CD8-positive, alpha-beta memory T cell (primary cell): ENCODE measurements around the gene GCNT2. TPM values are rescaled to one million over a fixed set of nuclear protein-coding genes. Genes with fewer than 3 reads are reported as not detected.

Source experiments
- CTCF ChIA-PET: fragments of 350-600 bp; sonication (Branson Sonifier 250); formaldehyde crosslinking; loops from one replicate; lab custom pipeline; 2021; ENCODE audit warnings: antibody characterized with exemption; lab: Charles Lee
- POLR2A ChIA-PET: fragments of 350-600 bp; sonication (Branson Sonifier 250); formaldehyde crosslinking; loops from one replicate; lab custom pipeline; 2021; ENCODE audit warnings: antibody characterized with exemption; lab: Charles Lee
- DNase-seq, 5 donors: peaks; one replicate each; pipeline versions ENCODE4 v3.0.0 to v3.0.0-alpha.2; 2020 to 2022; ENCODE audit warnings: mixed read lengths in 1 of 5
- H3K27ac ChIP-seq: one replicate; pipeline ENCODE4 v1.7.0; 2013; ENCODE audit warnings: low read depth, mild to moderate bottlenecking, low read length, moderate library complexity
- H3K27me3 ChIP-seq: 2 replicates; pipeline ENCODE4 v1.7.0; 2013; ENCODE audit warnings: low read length, mild to moderate bottlenecking; ENCODE audit not compliant: insufficient read depth, poor library complexity, severe bottlenecking
- H3K36me3 ChIP-seq: 2 replicates; pipeline ENCODE4 v1.7.0; 2013; ENCODE audit warnings: mild to moderate bottlenecking, low read length, moderate library complexity; ENCODE audit not compliant: insufficient read depth
- H3K4me1 ChIP-seq: 2 replicates; pipeline ENCODE4 v1.7.0; 2013; ENCODE audit warnings: mild to moderate bottlenecking, low read length, moderate library complexity; ENCODE audit not compliant: insufficient read depth
- H3K4me3 ChIP-seq: 2 replicates; pipeline ENCODE4 v1.7.0; 2013; ENCODE audit warnings: mild to moderate bottlenecking, low read length
- H3K9me3 ChIP-seq: 2 replicates; pipeline ENCODE4 v1.7.0; 2013; ENCODE audit warnings: mild to moderate bottlenecking, low read length
- H3K27ac Mint-ChIP-seq, 8 donors: one replicate each; pipeline ENCODE4 v1.8.0; 2020 to 2021; ENCODE audit warnings: mixed read lengths in 8 of 8, mild to moderate bottlenecking in 6 of 8, inconsistent platforms in 3 of 8, moderate library complexity in 3 of 8
- H3K27me3 Mint-ChIP-seq, 2 donors: one replicate each; pipeline ENCODE4 v1.8.0; 2020 to 2021; ENCODE audit warnings: mixed read lengths in 2 of 2, mild to moderate bottlenecking in 1 of 2, moderate library complexity in 1 of 2
- H3K36me3 Mint-ChIP-seq, 3 donors: one replicate each; pipeline ENCODE4 v1.8.0; 2020 to 2021; ENCODE audit warnings: mixed read lengths in 3 of 3, inconsistent platforms in 1 of 3, mild to moderate bottlenecking in 1 of 3
- H3K4me1 Mint-ChIP-seq, 3 donors: one replicate each; pipeline ENCODE4 v1.8.0; 2020 to 2021; ENCODE audit warnings: mixed read lengths in 3 of 3, inconsistent platforms in 1 of 3, mild to moderate bottlenecking in 1 of 3
- H3K4me3 Mint-ChIP-seq, 7 donors: one replicate each; pipeline ENCODE4 v1.8.0; 2020 to 2021; ENCODE audit warnings: mixed read lengths in 7 of 7, mild to moderate bottlenecking in 6 of 7, moderate library complexity in 4 of 7, inconsistent platforms in 2 of 7
- H3K9me3 Mint-ChIP-seq, 5 donors: one replicate each; pipeline ENCODE4 v1.8.0; 2020 to 2022; ENCODE audit warnings: mixed read lengths in 5 of 5, mild to moderate bottlenecking in 3 of 5, moderate library complexity in 2 of 5, inconsistent platforms in 1 of 5
- polyA plus RNA-seq: library from polyadenylated mRNA; unstranded; fragments of 300-500 nt; fragmentation: Illumina TruSeq; gene quantifications from one replicate; pipeline ENCODE4 v1.2.3, GENCODE V29; 2021
- total RNA-seq, 2 experiments: library from RNA; stranded (reverse); gene quantifications; one replicate each; pipeline ENCODE4 v1.2.3, GENCODE V29; 2021

GCNT2 gene
- total and polyA plus RNA-seq, 3 experiments from 2014 or later, result 1.3 to 1.4 (median 1.4) TPM

- H3K36me3 Mint-ChIP-seq, result peaks cover 0 to 6% (median 5%) of the 10 kb centered on the region in 3 donors
- H3K4me3 Mint-ChIP-seq, result no peak overlapping the region
- Histone ChIP-seq H3K36me3 (no peaks in the 10 kb centered on the region), H3K9me3 (no peaks in the 10 kb centered on the region), H3K4me1 (no peaks in the 10 kb centered on the region), H3K27ac (no peak overlapping the region), H3K4me3 (no peak overlapping the region), H3K27me3 (no peaks in the 10 kb centered on the region)
- H3K27ac Mint-ChIP-seq, result no peak overlapping the region
- H3K4me1 Mint-ChIP-seq, result peaks cover 0 to 3% (median 0%) of the 10 kb centered on the region in 3 donors
- POLR2A ChIA-PET, result no interaction called here
- DNase-seq, result no peak
- CTCF ChIA-PET, result no interaction called here
- H3K27me3 Mint-ChIP-seq, result peaks cover 0 to 2% of the 10 kb centered on the region in 2 donors
- no peaks in the 10 kb centered on the region for H3K9me3 Mint-ChIP-seq
These were observed 65.2 kb downstream of the GCNT2 start for GRCh38 chr6:10586302-10586701.

- POLR2A ChIA-PET, result no interaction called here
- CTCF ChIA-PET, result interaction anchor here (1.9 kb wide), 1 partner anchor 9 kb away, joined by 7 read pairs; no protein-coding TSS in a partner anchor
- H3K9me3 Mint-ChIP-seq, result no peaks in the 10 kb centered on the region
These were observed 66.7 kb downstream of the GCNT2 start for GRCh38 chr6:10587656-10588406.

GRCh38 chr6:10588562-10589428, 67.6 kb downstream of the GCNT2 start:
- peaks cover 0 to 6% (median 5%) of the 10 kb centered on the region in 3 donors for H3K36me3 Mint-ChIP-seq
- ChIA-PET CTCF (interaction anchor here (1.2 to 1.9 kb wide), 2 partner anchors 10 kb away, joined by 3 to 7 read pairs; no protein-coding TSS in a partner anchor), POLR2A (no interaction called here)
- no peaks in the 10 kb centered on the region for H3K27me3 ChIP-seq
- no peak overlapping the region for H3K4me3 Mint-ChIP-seq
- no peak for DNase-seq
- no peak overlapping the region for H3K27ac Mint-ChIP-seq
- H3K27me3 Mint-ChIP-seq, result peaks cover 0 to 2% of the 10 kb centered on the region in 2 donors
- H3K4me3 ChIP-seq, result no peak overlapping the region
- no peaks in the 10 kb centered on the region for H3K9me3 Mint-ChIP-seq
- H3K9me3 ChIP-seq, result no peaks in the 10 kb centered on the region
- no peaks in the 10 kb centered on the region for H3K4me1 Mint-ChIP-seq
- H3K36me3 ChIP-seq, result no peaks in the 10 kb centered on the region
- no peak overlapping the region for H3K27ac ChIP-seq
- no peaks in the 10 kb centered on the region for H3K4me1 ChIP-seq

More at GRCh38 chr6:10587656-10588406, 66.7 kb downstream of the GCNT2 start:
- DNase-seq, result no peak
- no peak overlapping the region for H3K27ac ChIP-seq
- H3K4me3 ChIP-seq, result no peak overlapping the region
- H3K27me3 ChIP-seq, result no peaks in the 10 kb centered on the region
- H3K4me1 ChIP-seq, result no peaks in the 10 kb centered on the region
- H3K36me3 ChIP-seq, result no peaks in the 10 kb centered on the region
- no peak overlapping the region for H3K27ac Mint-ChIP-seq
- H3K4me3 Mint-ChIP-seq, result no peak overlapping the region
- no peaks in the 10 kb centered on the region for H3K9me3 ChIP-seq
- peaks cover 0 to 3% (median 0%) of the 10 kb centered on the region in 3 donors for H3K4me1 Mint-ChIP-seq
- H3K36me3 Mint-ChIP-seq, result peaks cover 0 to 6% (median 5%) of the 10 kb centered on the region in 3 donors
- peaks cover 0 to 2% of the 10 kb centered on the region in 2 donors for H3K27me3 Mint-ChIP-seq

- POLR2A ChIA-PET, result no interaction called here
- Histone ChIP-seq H3K27ac (no peak overlapping the region), H3K9me3 (no peaks in the 10 kb centered on the region), H3K27me3 (no peaks in the 10 kb centered on the region), H3K36me3 (no peaks in the 10 kb centered on the region), H3K4me3 (no peak overlapping the region), H3K4me1 (no peaks in the 10 kb centered on the region)
- Mint-ChIP-seq H3K27ac (no peak overlapping the region), H3K36me3 (peaks cover 0 to 6% (median 5%) of the 10 kb centered on the region in 3 donors), H3K9me3 (no peaks in the 10 kb centered on the region), H3K27me3 (peaks cover 0 to 2% of the 10 kb centered on the region in 2 donors), H3K4me1 (no peaks in the 10 kb centered on the region), H3K4me3 (no peak overlapping the region)
- DNase-seq, result no peak
- CTCF ChIA-PET, result interaction anchor here (1.2 kb wide), 1 partner anchor 9 kb away, joined by 3 read pairs; no protein-coding TSS in a partner anchor
These were observed 68.2 kb downstream of the GCNT2 start for GRCh38 chr6:10589429-10589727.

- H3K4me1 ChIP-seq, result no peaks in the 10 kb centered on the region
- Mint-ChIP-seq H3K4me1 (no peaks in the 10 kb centered on the region), H3K27me3 (peaks cover 0 to 2% of the 10 kb centered on the region in 2 donors), H3K4me3 (no peak overlapping the region), H3K27ac (no peak overlapping the region), H3K9me3 (no peaks in the 10 kb centered on the region), H3K36me3 (peaks cover 0 to 6% (median 5%) of the 10 kb centered on the region in 3 donors)
- no peak for DNase-seq
- no peak overlapping the region for H3K4me3 ChIP-seq
- CTCF ChIA-PET, result interaction anchor here (1.2 kb wide), 1 partner anchor 9 kb away, joined by 3 read pairs; no protein-coding TSS in a partner anchor
- no peaks in the 10 kb centered on the region for H3K27me3 ChIP-seq
- H3K9me3 ChIP-seq, result no peaks in the 10 kb centered on the region
- POLR2A ChIA-PET, result no interaction called here
- no peaks in the 10 kb centered on the region for H3K36me3 ChIP-seq
- H3K27ac ChIP-seq, result no peak overlapping the region
These were observed 68.8 kb downstream of the GCNT2 start for GRCh38 chr6:10589983-10590382.

GRCh38 chr6:10591422-10592160, 70.4 kb downstream of the GCNT2 start:
- Mint-ChIP-seq H3K27ac (no peak overlapping the region), H3K9me3 (no peaks in the 10 kb centered on the region), H3K4me1 (peaks cover 0 to 3% (median 2%) of the 10 kb centered on the region in 3 donors), H3K27me3 (no peaks in the 10 kb centered on the region), H3K36me3 (peaks cover 0 to 6% (median 3%) of the 10 kb centered on the region in 3 donors), H3K4me3 (no peak overlapping the region)
- no peaks in the 10 kb centered on the region for H3K9me3 ChIP-seq
- H3K4me1 ChIP-seq, result no peaks in the 10 kb centered on the region
- H3K4me3 ChIP-seq, result no peak overlapping the region
- ChIA-PET POLR2A (no interaction called here), CTCF (no interaction called here)
- H3K27me3 ChIP-seq, result no peaks in the 10 kb centered on the region
- no peak for DNase-seq
- no peaks in the 10 kb centered on the region for H3K36me3 ChIP-seq
- H3K27ac ChIP-seq, result no peak overlapping the region

- Histone ChIP-seq H3K4me1 (no peaks in the 10 kb centered on the region), H3K4me3 (no peak overlapping the region), H3K36me3 (no peaks in the 10 kb centered on the region), H3K27ac (no peak overlapping the region), H3K9me3 (no peaks in the 10 kb centered on the region), H3K27me3 (no peaks in the 10 kb centered on the region)
- ChIA-PET POLR2A (no interaction called here), CTCF (no interaction called here)
- Mint-ChIP-seq H3K4me3 (no peak overlapping the region), H3K27me3 (no peaks in the 10 kb centered on the region), H3K4me1 (peaks cover 0 to 3% (median 2%) of the 10 kb centered on the region in 3 donors), H3K9me3 (no peaks in the 10 kb centered on the region), H3K27ac (no peak overlapping the region), H3K36me3 (peaks cover 0 to 2% (median 0%) of the 10 kb centered on the region in 3 donors)
- no peak for DNase-seq
These were observed 74.8 kb downstream of the GCNT2 start for GRCh38 chr6:10595731-10596664.
